T-cell (primary cell): ENCODE data around the gene NOL12. TPM values are rescaled to one million over a fixed set of nuclear protein-coding genes. Genes with fewer than 3 reads are reported as not detected.
"Not testable (repeated sequence)": the region's sequence is repeated elsewhere in the genome, so short reads cannot be mapped to it uniquely, and the experiment has no call there.

ENCODE experiments used
- ATAC-seq, 4 experiments: fragments of 200-7000 bp in 3 of 4; fragments of 150-1000 bp in 1 of 4; cut with Tn5 transposase; replicated peaks in 1 of 4; 1 replicate in 3 of 4; 2 replicates in 1 of 4; pipeline ENCODE4 v1.10.0; 2021; ENCODE audit warnings: moderate library complexity in 3 of 4, mild to moderate bottlenecking in 2 of 4, moderate number of reproducible peaks in 1 of 4
- CTCF ChIA-PET, 2 donors: fragments of 300-600 bp; sonication (Branson Sonifier 250); formaldehyde crosslinking; loops; one replicate each; lab custom pipeline; 2022; ENCODE audit warnings: antibody characterized with exemption in 2 of 2; lab: Charles Lee
- POLR2A ChIA-PET, 2 donors: fragments of 300-600 bp; sonication (Branson Sonifier 250); formaldehyde crosslinking; loops; one replicate each; lab custom pipeline; 2022; ENCODE audit warnings: antibody characterized with exemption in 2 of 2; lab: Charles Lee
- DNase-seq, 35 experiments: peaks; one replicate each; pipeline versions ENCODE4 v3.0.0 to v3.0.0-alpha.2; 2013 to 2023
- H3K27ac ChIP-seq: one replicate; pipeline ENCODE4 v1.5.1; 2013; ENCODE audit warnings: low read length
- H3K27me3 ChIP-seq, 2 experiments: replicated peaks in 1 of 2; 1 replicate in 1 of 2; 2 replicates in 1 of 2; pipeline versions ENCODE4 v1.6.1 to v1.7.0; 2013; ENCODE audit warnings: low read length in 1 of 2, mixed read lengths in 1 of 2; ENCODE audit not compliant: control insufficient read depth in 2 of 2, insufficient read depth in 2 of 2; ENCODE audit errors: extremely low read depth in 1 of 2
- H3K36me3 ChIP-seq, 2 donors: 1 replicate in 1 of 2; 2 replicates in 1 of 2; pipeline versions ENCODE4 v1.6.1 to v1.7.0; 2013; ENCODE audit warnings: low read length in 1 of 2; ENCODE audit not compliant: control insufficient read depth in 2 of 2, insufficient read depth in 1 of 2; ENCODE audit errors: extremely low read depth in 1 of 2
- H3K4me1 ChIP-seq, 2 experiments: 1 replicate in 1 of 2; 2 replicates in 1 of 2; pipeline versions ENCODE4 v1.6.1 to v1.7.0; 2013; ENCODE audit warnings: low read length in 2 of 2, mixed read lengths in 1 of 2; ENCODE audit not compliant: insufficient read depth in 2 of 2, control insufficient read depth in 1 of 2; ENCODE audit errors: extremely low read depth in 1 of 2
- H3K4me3 ChIP-seq, 2 donors: 1 replicate in 1 of 2; 2 replicates in 1 of 2; pipeline versions ENCODE4 v1.5.1 to v1.7.0; 2013; ENCODE audit warnings: mild to moderate bottlenecking in 2 of 2, low read length in 1 of 2, moderate library complexity in 1 of 2; ENCODE audit not compliant: control insufficient read depth in 1 of 2; ENCODE audit errors: extremely low read depth in 1 of 2
- H3K9me3 ChIP-seq: 2 replicates; pipeline ENCODE4 v1.7.0; 2013
- H3K27ac Mint-ChIP-seq, 2 donors: one replicate each; pipeline ENCODE4 v1.8.0; 2020 to 2021; ENCODE audit warnings: mild to moderate bottlenecking in 2 of 2, mixed read lengths in 2 of 2
- H3K27me3 Mint-ChIP-seq, 2 donors: one replicate each; pipeline ENCODE4 v1.8.0; 2021 to 2022; ENCODE audit warnings: mixed read lengths in 2 of 2
- H3K36me3 Mint-ChIP-seq: one replicate; pipeline ENCODE4 v1.8.0; 2021; ENCODE audit warnings: mixed read lengths
- H3K4me1 Mint-ChIP-seq, 3 donors: one replicate each; pipeline ENCODE4 v1.8.0; 2020 to 2022; ENCODE audit warnings: mixed read lengths in 3 of 3, mild to moderate bottlenecking in 1 of 3
- H3K4me3 Mint-ChIP-seq, 3 donors: one replicate each; pipeline ENCODE4 v1.8.0; 2020 to 2022; ENCODE audit warnings: mild to moderate bottlenecking in 3 of 3, mixed read lengths in 3 of 3, moderate library complexity in 3 of 3
- H3K9me3 Mint-ChIP-seq, 3 donors: one replicate each; pipeline ENCODE4 v1.8.0; 2020 to 2022; ENCODE audit warnings: mixed read lengths in 3 of 3
- WGBS: methylation state at CpG from one replicate; pipeline ENCODE4 v1.1.5; 2013; ENCODE audit warnings: missing lambda C conversion rate; ENCODE audit not compliant: insufficient coverage; 5-methylcytosine and 5-hydroxymethylcytosine counted together
- total RNA-seq, 35 experiments: library from RNA in 6 of 35; stranded (reverse) in 6 of 35; fragments of 120-200 nt in 1 of 35; gene quantifications; one replicate each; pipeline versions ENCODE4 v1.2.1 to v1.2.4 and lab custom pipeline; 2013 to 2026

Gene NOL12
- total RNA-seq, 5 donors from 2014 or later (not counting 1 experiment from before 2014, with no cell fraction given) = 29.2 to 52.4 (median 47.5) TPM

DNA sequence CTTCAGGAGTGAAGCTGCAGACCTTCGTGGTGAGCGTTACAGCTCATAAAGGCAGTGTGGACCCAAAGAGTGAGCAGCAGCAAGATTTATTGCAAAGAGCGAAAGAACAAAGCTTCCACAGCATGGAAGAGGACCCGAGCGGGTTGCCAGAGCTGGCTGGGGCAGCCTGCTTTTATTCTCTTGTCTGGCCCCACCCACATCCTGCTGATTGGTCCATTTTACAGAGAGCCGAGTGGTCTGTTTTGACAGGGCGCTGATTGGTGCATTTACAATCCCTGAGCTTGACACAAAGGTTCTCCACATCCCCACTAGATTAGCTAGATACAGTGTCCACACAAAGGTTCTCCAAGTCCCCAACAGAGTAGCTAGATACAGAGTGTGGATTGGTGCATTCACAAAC is 31.1 kb downstream of the NOL12 start:
- DNase-seq, H3K27ac ChIP-seq, H3K4me3 ChIP-seq, H3K9me3 ChIP-seq, H3K4me3 Mint-ChIP-seq, ATAC-seq, H3K9me3 Mint-ChIP-seq, POLR2A ChIA-PET, H3K27me3 ChIP-seq, H3K27me3 Mint-ChIP-seq, CTCF ChIA-PET, H3K4me1 Mint-ChIP-seq, H3K27ac Mint-ChIP-seq, H3K36me3 ChIP-seq, H3K4me1 ChIP-seq: not testable (repeated sequence)
- H3K36me3 Mint-ChIP-seq = peaks cover 13% of the 10 kb centered on the region
- WGBS = 98% methylated on average over 4 of the region's 7 CpGs

DNA sequence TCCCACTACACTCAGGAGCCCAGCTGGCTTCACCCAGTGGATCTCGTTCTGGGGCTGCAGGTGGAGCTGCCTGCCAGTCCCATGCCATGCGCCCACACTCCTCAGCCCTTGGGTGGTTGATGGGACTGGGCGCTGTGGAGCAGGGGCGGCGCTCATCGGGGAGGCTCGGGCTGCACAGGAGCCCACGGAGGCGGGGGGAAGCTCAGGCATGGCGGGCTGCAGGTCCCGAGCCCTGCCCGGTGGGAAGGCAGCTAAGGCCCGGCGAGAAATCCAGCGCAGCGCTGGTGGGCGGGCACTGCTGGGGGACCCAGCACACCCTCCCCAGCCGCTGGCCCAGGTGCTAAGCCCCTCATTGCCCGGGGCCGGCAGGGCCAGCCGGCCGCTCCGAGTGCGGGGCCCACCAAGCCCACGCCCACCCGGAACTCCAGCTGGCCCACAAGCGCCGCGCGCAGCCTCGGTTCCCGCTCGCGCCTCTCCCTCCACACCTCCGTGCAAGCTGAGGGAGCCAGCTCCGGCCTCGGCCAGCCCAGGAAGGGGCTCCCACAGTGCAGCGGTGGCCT is 31.7 kb downstream of the NOL12 start:
- H3K4me1 Mint-ChIP-seq, H3K9me3 ChIP-seq, H3K4me3 Mint-ChIP-seq, POLR2A ChIA-PET, H3K4me1 ChIP-seq, CTCF ChIA-PET, H3K9me3 Mint-ChIP-seq, H3K27me3 Mint-ChIP-seq, H3K4me3 ChIP-seq, H3K27ac Mint-ChIP-seq, DNase-seq, ATAC-seq, H3K36me3 ChIP-seq, H3K27ac ChIP-seq, H3K27me3 ChIP-seq: not testable (repeated sequence)
- 96% methylated on average over 33 of the region's 38 CpGs for WGBS
- H3K36me3 Mint-ChIP-seq = peaks cover 13% of the 10 kb centered on the region

DNA sequence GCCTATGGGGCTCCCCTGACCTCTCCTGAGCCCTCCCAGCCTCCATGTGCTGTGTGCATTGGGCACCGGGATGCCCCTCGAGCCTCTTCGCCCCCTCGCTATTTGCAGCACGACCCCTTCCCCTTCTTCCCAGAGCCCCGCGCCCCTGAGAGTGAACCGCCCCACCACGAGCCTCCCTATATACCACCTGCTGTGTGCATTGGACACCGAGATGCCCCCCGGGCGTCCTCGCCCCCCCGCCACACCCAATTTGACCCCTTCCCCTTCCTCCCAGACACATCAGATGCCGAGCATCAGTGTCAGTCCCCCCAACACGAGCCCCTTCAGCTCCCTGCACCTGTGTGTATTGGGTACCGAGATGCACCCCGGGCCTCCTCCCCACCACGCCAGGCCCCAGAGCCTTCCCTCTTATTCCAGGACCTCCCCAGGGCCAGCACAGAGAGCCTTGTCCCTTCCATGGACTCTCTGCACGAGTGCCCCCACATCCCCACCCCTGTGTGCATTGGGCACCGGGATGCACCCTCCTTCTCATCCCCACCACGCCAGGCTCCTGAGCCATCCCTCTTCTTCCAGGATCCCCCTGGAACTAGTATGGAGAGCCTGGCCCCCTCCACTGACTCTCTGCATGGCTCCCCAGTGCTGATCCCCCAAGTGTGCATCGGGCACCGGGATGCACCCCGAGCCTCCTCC is 39.6 kb downstream of the NOL12 start:
- Histone ChIP-seq H3K4me3 (no peak overlapping the region), H3K27me3 (no peaks in the 10 kb centered on the region), H3K4me1 (no peaks in the 10 kb centered on the region), H3K36me3 (peaks cover 0 to 2% of the 10 kb centered on the region in 2 donors), H3K9me3 (no peaks in the 10 kb centered on the region), H3K27ac (no peak overlapping the region)
- CTCF ChIA-PET = no interaction called here
- Mint-ChIP-seq H3K4me3 (no peak overlapping the region), H3K27ac (no peak overlapping the region), H3K36me3 (peaks cover 3% of the 10 kb centered on the region), H3K9me3 (no peaks in the 10 kb centered on the region), H3K4me1 (peaks cover 0 to 1% (median 0%) of the 10 kb centered on the region in 3 donors), H3K27me3 (no peaks in the 10 kb centered on the region)
- DNase-seq (no peak), ATAC-seq (no peak)
- WGBS = 91% methylated on average over 20 of the region's 25 CpGs
- POLR2A ChIA-PET = no interaction called here

DNA sequence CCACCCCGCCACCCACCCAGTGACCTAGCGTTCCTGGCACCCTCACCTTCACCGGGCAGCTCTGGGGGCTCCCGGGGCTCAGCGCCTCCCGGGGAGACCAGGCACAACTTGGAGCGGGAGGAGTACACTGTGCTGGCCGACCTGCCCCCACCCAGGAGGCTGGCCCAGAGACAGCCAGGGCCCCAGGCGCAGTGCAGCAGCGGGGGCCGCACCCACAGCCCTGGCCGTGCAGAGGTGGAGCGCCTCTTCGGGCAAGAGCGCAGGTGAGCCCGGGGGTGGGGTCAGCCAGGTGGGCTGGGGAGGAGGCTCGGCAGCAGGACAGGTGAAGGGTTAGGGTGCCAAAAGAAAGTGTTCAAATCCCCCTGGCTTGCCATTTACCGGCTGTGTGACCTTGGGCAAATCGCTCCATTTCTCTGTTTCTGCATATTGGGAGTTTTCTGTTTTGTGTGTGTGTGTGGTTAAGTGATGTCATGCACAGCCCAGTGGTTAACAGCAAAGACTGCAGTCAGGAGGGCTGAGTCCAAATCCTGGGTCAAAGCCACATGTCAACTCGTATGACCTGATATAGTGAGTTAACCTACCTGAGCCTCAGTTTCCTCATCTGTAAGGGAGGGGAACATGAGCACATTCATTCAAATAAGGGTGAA is 40.2 kb downstream of the NOL12 start:
- Histone ChIP-seq H3K27me3 (no peaks in the 10 kb centered on the region), H3K27ac (no peak overlapping the region), H3K36me3 (peaks cover 0 to 2% of the 10 kb centered on the region in 2 donors), H3K4me3 (no peak overlapping the region), H3K4me1 (no peaks in the 10 kb centered on the region), H3K9me3 (no peaks in the 10 kb centered on the region)
- ATAC-seq = no peak
- peaks cover 3% of the 10 kb centered on the region for H3K36me3 Mint-ChIP-seq
- DNase-seq = no peak
- CTCF ChIA-PET = no interaction called here
- no peak overlapping the region for H3K4me3 Mint-ChIP-seq
- POLR2A ChIA-PET = no interaction called here
- peaks cover 0 to 1% (median 0%) of the 10 kb centered on the region in 3 donors for H3K4me1 Mint-ChIP-seq
- no peak overlapping the region for H3K27ac Mint-ChIP-seq
- H3K27me3 Mint-ChIP-seq = no peaks in the 10 kb centered on the region
- 90% methylated on average over 9 of the region's 20 CpGs for WGBS
- H3K9me3 Mint-ChIP-seq = no peaks in the 10 kb centered on the region

DNA sequence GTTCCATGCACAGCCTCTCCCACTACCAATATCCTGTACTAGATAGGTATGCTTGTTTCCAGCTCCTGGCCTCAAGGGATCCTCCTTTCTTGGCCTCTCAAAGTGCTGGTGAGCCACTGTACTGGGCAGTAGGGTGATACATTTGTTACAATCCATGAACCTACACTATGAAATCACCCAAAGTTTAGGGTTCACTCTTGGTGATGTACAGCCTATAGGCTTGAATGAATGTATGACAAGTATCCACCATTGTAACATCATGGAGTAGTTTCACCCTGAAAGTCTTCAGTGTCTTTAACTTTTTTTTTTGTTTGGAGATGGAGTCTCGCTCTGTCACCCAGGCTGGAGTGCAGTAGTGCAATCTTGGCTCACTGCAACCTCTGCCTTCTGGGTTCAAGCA is 42.5 kb downstream of the NOL12 start:
- 100% methylated on average over 1 of the region's 1 CpG for WGBS
- no peak overlapping the region for H3K27ac ChIP-seq
- no peak for DNase-seq
- no peaks in the 10 kb centered on the region for H3K9me3 ChIP-seq
- H3K27me3 ChIP-seq = peaks cover 0 to 3% of the 10 kb centered on the region in 2 experiments
- Mint-ChIP-seq H3K27ac (no peak overlapping the region), H3K36me3 (peaks cover 3% of the 10 kb centered on the region), H3K9me3 (no peaks in the 10 kb centered on the region), H3K4me1 (peaks cover 0 to 1% (median 0%) of the 10 kb centered on the region in 3 donors), H3K27me3 (no peaks in the 10 kb centered on the region), H3K4me3 (no peak overlapping the region)
- no peak for ATAC-seq
- POLR2A ChIA-PET = no interaction called here
- peaks cover 0 to 2% of the 10 kb centered on the region in 2 donors for H3K36me3 ChIP-seq
- CTCF ChIA-PET = no interaction called here
- no peak overlapping the region for H3K4me3 ChIP-seq
- no peaks in the 10 kb centered on the region for H3K4me1 ChIP-seq

DNA sequence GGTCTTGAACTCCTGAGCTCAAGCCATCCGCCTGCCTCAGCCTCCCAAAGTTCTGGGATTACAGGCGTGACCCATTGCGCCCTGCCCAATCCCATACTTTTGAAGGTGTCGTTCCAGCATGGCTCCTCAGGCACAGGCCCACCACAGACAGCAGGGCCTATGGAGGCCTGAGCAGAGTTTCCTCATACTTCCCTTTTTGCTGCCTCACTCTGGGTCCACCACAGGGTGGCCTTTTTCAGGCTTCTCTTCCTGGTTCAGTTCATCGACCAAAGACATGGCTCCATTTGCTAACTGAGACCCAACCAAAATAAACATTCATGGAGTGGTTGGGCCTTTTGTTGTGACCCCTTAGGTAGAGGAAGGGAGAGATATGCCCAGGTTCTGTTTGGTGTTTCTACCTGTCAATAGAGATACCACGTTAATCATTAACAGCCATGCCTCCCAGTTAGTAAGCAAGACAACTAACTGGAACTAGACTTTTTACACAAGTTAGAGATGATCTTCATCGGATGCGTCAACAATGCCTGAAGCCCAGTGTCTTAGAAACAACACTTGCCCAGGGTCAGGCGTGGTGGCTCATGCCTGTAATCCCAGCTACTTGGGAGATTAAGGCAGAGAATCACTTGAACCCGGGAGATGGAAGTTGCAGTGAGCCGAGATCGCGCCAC is 45.8 kb downstream of the NOL12 start:
- no peaks in the 10 kb centered on the region for H3K36me3 Mint-ChIP-seq
- H3K9me3 Mint-ChIP-seq = no peaks in the 10 kb centered on the region
- ChIA-PET POLR2A (no interaction called here), CTCF (interaction anchor here in 1 of 2 donors (0.6 kb wide), 1 partner anchor 38 kb away, joined by 3 read pairs; no protein-coding TSS in a partner anchor)
- Histone ChIP-seq H3K4me3 (no peak overlapping the region), H3K4me1 (no peaks in the 10 kb centered on the region), H3K9me3 (no peaks in the 10 kb centered on the region), H3K36me3 (peaks cover 0 to 2% of the 10 kb centered on the region in 2 donors), H3K27ac (no peak overlapping the region), H3K27me3 (peaks cover 0 to 18% of the 10 kb centered on the region in 2 experiments)
- H3K27me3 Mint-ChIP-seq = no peaks in the 10 kb centered on the region
- peaks cover 0 to 1% (median 0%) of the 10 kb centered on the region in 3 donors for H3K4me1 Mint-ChIP-seq
- H3K27ac Mint-ChIP-seq = no peak overlapping the region
- WGBS = 97% methylated on average over 7 of the region's 13 CpGs
- no peak overlapping the region for H3K4me3 Mint-ChIP-seq
- DNase-seq (no peak), ATAC-seq (no peak)
